ENCODE results near the gene MAML3. TPM values are rescaled to one million over a fixed set of nuclear protein-coding genes. Genes with fewer than 3 reads are reported as not detected.

Gene MAML3
- polyA plus RNA-seq, 1 donor (not counting 4 experiments of a cell fraction or from before 2014, with no cell fraction given) = 0.68 TPM

DNA sequence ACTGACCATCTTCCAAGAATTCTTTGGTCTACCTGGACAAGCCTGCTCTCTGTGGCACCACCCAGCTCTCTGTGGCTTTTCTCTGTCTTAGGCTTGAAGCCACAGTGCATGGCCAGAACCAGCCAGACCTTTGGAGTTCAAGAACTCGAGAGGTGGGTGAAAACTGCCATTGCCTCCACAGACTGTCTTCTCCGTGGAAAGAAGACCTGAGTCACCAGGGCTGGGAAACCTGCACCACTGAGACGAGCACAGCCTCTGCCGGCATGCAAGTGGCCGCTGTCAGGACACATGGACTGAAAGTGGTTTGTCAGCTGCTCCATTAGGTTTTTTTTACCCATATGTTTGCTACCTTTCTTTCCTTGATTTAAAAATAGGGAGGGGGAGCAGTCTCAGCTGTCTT is 413.9 kb downstream of the MAML3 start:
- H3K4me2 ChIP-seq (ENCODE audit: control insufficient read depth, extremely low read depth, insufficient read depth, low read depth, low read length) = peak overlapping the region; percentile 31
- peak; percentile 66 for FAIRE-seq
- H3K4me3 ChIP-seq (ENCODE audit: control insufficient read depth in 2 of 3, extremely low read depth in 1 of 3, insufficient read depth in 2 of 3, low read depth in 1 of 3, low read length in 3 of 3) = no peak overlapping the region

DNA sequence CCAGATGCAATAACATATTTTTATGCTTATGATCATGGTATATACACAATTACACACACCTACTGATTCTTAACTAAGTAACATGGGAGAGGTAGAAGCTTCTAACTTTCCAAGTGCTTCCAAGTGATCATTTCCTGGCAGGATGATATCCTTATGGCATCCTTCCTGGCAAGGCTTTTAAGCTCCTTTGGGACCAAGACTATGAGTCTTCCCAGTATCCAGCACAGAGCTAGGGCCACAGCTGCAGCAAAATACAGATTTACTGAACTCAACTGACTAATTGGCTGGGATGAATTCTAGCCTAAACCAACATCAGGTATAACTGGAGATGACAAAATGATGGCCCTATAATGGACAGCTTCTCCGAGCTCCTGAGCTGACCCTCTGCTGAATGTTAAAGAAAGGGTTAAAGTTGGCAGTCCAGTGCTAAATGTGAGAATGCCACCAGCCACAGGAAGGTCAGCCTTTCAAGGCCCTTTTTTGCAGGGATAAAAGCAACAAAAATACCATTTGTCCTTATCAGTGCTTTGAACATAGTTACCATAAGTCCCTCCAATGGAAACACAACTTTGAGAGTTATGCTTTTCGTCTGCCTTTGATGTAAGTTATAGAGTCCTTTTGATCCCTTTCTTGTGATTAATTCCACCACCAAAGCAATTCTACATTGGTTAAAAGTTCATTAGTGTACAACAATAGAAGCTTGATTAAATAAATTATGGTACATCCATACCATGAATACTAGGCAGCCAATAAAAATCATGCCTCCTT is 415.0 kb downstream of the MAML3 start:
- FAIRE-seq (no peak), DNase-seq (ENCODE audit: low read depth, low spot score) (no peak)
- Histone ChIP-seq H3K4me1 (ENCODE audit: control insufficient read depth, extremely low read depth, insufficient read depth, low read length) (peaks cover 15% of the 10 kb centered on the region), H3K27me3 (ENCODE audit: control insufficient read depth, extremely low read depth, insufficient read depth, low read length) (peaks cover 13% of the 10 kb centered on the region), H3K4me3 (ENCODE audit: control insufficient read depth in 2 of 3, extremely low read depth in 1 of 3, insufficient read depth in 2 of 3, low read depth in 1 of 3, low read length in 3 of 3) (no peak overlapping the region), H4K20me1 (ENCODE audit: control insufficient read depth, extremely low read depth, insufficient read depth, low read length) (no peaks in the 10 kb centered on the region), H3K79me2 (ENCODE audit: control insufficient read depth, insufficient read depth, low read length) (no peaks in the 10 kb centered on the region), H2AFZ (ENCODE audit: control insufficient read depth, low read length) (no peak overlapping the region), H3K27ac (ENCODE audit: control insufficient read depth, insufficient read depth, low read length) (no peak overlapping the region), H3K9me1 (ENCODE audit: control insufficient read depth, extremely low read depth, insufficient read depth, low read length) (no peaks in the 10 kb centered on the region), H3K9ac (ENCODE audit: control insufficient read depth, extremely low read depth, insufficient read depth, low read length) (no peak overlapping the region), H3K4me2 (ENCODE audit: control insufficient read depth, extremely low read depth, insufficient read depth, low read depth, low read length) (no peak overlapping the region), H3K36me3 (ENCODE audit: control insufficient read depth in 2 of 2, extremely low read depth in 1 of 2, insufficient read depth in 2 of 2, low read length in 2 of 2) (no peaks in the 10 kb centered on the region), H3K9me3 (ENCODE audit: control insufficient read depth, low read depth, low read length) (no peaks in the 10 kb centered on the region)
- TF ChIP-seq, protein P1, sequence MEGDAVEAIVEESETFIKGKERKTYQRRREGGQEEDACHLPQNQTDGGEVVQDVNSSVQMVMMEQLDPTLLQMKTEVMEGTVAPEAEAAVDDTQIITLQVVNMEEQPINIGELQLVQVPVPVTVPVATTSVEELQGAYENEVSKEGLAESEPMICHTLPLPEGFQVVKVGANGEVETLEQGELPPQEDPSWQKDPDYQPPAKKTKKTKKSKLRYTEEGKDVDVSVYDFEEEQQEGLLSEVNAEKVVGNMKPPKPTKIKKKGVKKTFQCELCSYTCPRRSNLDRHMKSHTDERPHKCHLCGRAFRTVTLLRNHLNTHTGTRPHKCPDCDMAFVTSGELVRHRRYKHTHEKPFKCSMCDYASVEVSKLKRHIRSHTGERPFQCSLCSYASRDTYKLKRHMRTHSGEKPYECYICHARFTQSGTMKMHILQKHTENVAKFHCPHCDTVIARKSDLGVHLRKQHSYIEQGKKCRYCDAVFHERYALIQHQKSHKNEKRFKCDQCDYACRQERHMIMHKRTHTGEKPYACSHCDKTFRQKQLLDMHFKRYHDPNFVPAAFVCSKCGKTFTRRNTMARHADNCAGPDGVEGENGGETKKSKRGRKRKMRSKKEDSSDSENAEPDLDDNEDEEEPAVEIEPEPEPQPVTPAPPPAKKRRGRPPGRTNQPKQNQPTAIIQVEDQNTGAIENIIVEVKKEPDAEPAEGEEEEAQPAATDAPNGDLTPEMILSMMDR (optimal IDR thresholded peaks at IDR 0.05 in 1 of 3, IDR thresholded peaks at IDR 0.05 in 1 of 3, conservative IDR thresholded peaks at IDR 0.05 in 1 of 3; ENCODE audit: extremely low read depth in 1 of 3, insufficient read depth in 2 of 3, low read length in 3 of 3) = no peak
- no peak for TF ChIP-seq EZH2 (IDR thresholded peaks at IDR 0.05; ENCODE audit: low read length)
- dilution Hi-C loops (cut with MboI; ENCODE audit: extremely low pct_ligation_motif_present, low sequenced_read_pairs) = no loop called here

More for the DNA sequence above, 413.9 kb downstream of the MAML3 start:
- Histone ChIP-seq H3K36me3 (ENCODE audit: control insufficient read depth in 2 of 2, extremely low read depth in 1 of 2, insufficient read depth in 2 of 2, low read length in 2 of 2) (no peaks in the 10 kb centered on the region), H3K4me1 (ENCODE audit: control insufficient read depth, extremely low read depth, insufficient read depth, low read length) (peaks cover 13% of the 10 kb centered on the region), H3K27ac (ENCODE audit: control insufficient read depth, insufficient read depth, low read length) (no peak overlapping the region), H4K20me1 (ENCODE audit: control insufficient read depth, extremely low read depth, insufficient read depth, low read length) (no peaks in the 10 kb centered on the region), H2AFZ (ENCODE audit: control insufficient read depth, low read length) (peak overlapping the region; percentile 86), H3K9me1 (ENCODE audit: control insufficient read depth, extremely low read depth, insufficient read depth, low read length) (no peaks in the 10 kb centered on the region), H3K79me2 (ENCODE audit: control insufficient read depth, insufficient read depth, low read length) (no peaks in the 10 kb centered on the region), H3K27me3 (ENCODE audit: control insufficient read depth, extremely low read depth, insufficient read depth, low read length) (peaks cover 8% of the 10 kb centered on the region), H3K9me3 (ENCODE audit: control insufficient read depth, low read depth, low read length) (no peaks in the 10 kb centered on the region), H3K9ac (ENCODE audit: control insufficient read depth, extremely low read depth, insufficient read depth, low read length) (no peak overlapping the region)
- DNase-seq (ENCODE audit: low read depth, low spot score) = no peak
- dilution Hi-C loops (cut with MboI; ENCODE audit: extremely low pct_ligation_motif_present, low sequenced_read_pairs) = no loop called here
- TF ChIP-seq EZH2 (IDR thresholded peaks at IDR 0.05; ENCODE audit: low read length) = no peak
- TF ChIP-seq, protein P1 (optimal IDR thresholded peaks at IDR 0.05 in 1 of 3, IDR thresholded peaks at IDR 0.05 in 1 of 3, conservative IDR thresholded peaks at IDR 0.05 in 1 of 3; ENCODE audit: extremely low read depth in 1 of 3, insufficient read depth in 2 of 3, low read length in 3 of 3) = no peak
